Transverse colon (tissue), 4 donors: ENCODE data around the gene MTRR. TPM values are rescaled to one million over a fixed set of nuclear protein-coding genes. Genes with fewer than 3 reads are reported as not detected.

Experiments
- DNase-seq: peaks from one replicate; pipeline ENCODE4 v3.0.0-alpha.2; 2019
- H3K27ac ChIP-seq, 4 donors: fragments of 200-600 bp; sonication (generic); 2 replicates each; pipeline ENCODE4 v1.5.1; 2016 to 2018; ENCODE audit warnings: inconsistent platforms in 4 of 4
- H3K27me3 ChIP-seq: fragments of 200-600 bp; sonication (generic); 2 replicates; pipeline ENCODE4 v1.5.1; 2017; ENCODE audit warnings: inconsistent platforms
- H3K36me3 ChIP-seq, 4 donors: fragments of 200-600 bp; sonication (generic); 2 replicates each; pipeline ENCODE4 v1.5.1; 2017 to 2019; ENCODE audit warnings: inconsistent platforms in 4 of 4
- H3K4me1 ChIP-seq, 4 donors: fragments of 200-600 bp; sonication (generic); 2 replicates each; pipeline ENCODE4 v1.5.1; 2017 to 2020; ENCODE audit warnings: inconsistent platforms in 4 of 4
- H3K4me3 ChIP-seq, 4 donors: fragments of 200-600 bp; sonication (generic); 1 replicate in 1 of 4; 2 replicates in 3 of 4; pipeline versions ENCODE4 v1.5.1 to v1.6.1; 2017 to 2019; ENCODE audit warnings: inconsistent platforms in 4 of 4
- H3K9me3 ChIP-seq, 2 donors: fragments of 200-600 bp; sonication (generic); 2 replicates each; pipeline ENCODE4 v1.5.1; 2017 to 2019; ENCODE audit warnings: inconsistent platforms in 2 of 2
- EP300 ChIP-seq: sonication (generic); formaldehyde crosslinking; IDR thresholded peaks from one replicate; pipeline ENCODE4 v1.6.1; 2017; ENCODE audit warnings: antibody characterized with exemption, low read depth
- POLR2A ChIP-seq: fragments of 450-650 bp; IDR thresholded peaks from one replicate; pipeline ENCODE4 v1.6.1; 2016; ENCODE audit warnings: antibody characterized with exemption, mild to moderate bottlenecking, moderate library complexity
- POLR2AphosphoS5 ChIP-seq, 3 donors: sonication (generic); formaldehyde crosslinking; IDR thresholded peaks; one replicate each; pipeline ENCODE4 v1.6.1; 2016; ENCODE audit warnings: antibody characterized with exemption in 3 of 3
- WGBS, 2 donors: methylation state at CpG; one replicate each; pipeline ENCODE4 v1.1.5; 2018; ENCODE audit warnings: low coverage in 1 of 2; 5-methylcytosine and 5-hydroxymethylcytosine counted together
- in situ Hi-C, 4 donors: fragments of 200-750 bp; cut with MboI; loops; one replicate each; pipeline versions ENCODE4 v1.15.0 to v1.15.1; 2017; ENCODE audit warnings: low sequenced_read_pairs in 3 of 4, low pct_ligation_motif_present in 1 of 4, low pct_unique_long_range_greater_than_20kb in 1 of 4
- intact Hi-C: fragments of 100-400 bp; cut with DNase I; formaldehyde crosslinking; loops from one replicate; pipeline ENCODE4 v1.15.1; 2023; ENCODE audit warnings: low total_unique reads
- total RNA-seq, 4 donors: library from RNA; depleted of rRNA; stranded (reverse); fragments of >200 nt; gene quantifications; one replicate each; pipeline ENCODE4 v1.1.0, GENCODE V29; 2016
- TF ChIP-seq, protein P1 (sequence below), 5 experiments: fragments of 200-600 bp in 3 of 5; fragments of 450-650 bp in 2 of 5; sonication (generic) in 3 of 5; IDR thresholded peaks; 1 replicate in 2 of 5; 2 replicates in 3 of 5; pipeline ENCODE4 v1.5.1; 2016 to 2017; ENCODE audit warnings: antibody characterized with exemption in 5 of 5, inconsistent platforms in 3 of 5, mild to moderate bottlenecking in 2 of 5, moderate library complexity in 1 of 5

Gene MTRR
- total RNA-seq, 4 donors from 2014 or later: 31.4 to 120 (median 43.4) TPM

DNA sequence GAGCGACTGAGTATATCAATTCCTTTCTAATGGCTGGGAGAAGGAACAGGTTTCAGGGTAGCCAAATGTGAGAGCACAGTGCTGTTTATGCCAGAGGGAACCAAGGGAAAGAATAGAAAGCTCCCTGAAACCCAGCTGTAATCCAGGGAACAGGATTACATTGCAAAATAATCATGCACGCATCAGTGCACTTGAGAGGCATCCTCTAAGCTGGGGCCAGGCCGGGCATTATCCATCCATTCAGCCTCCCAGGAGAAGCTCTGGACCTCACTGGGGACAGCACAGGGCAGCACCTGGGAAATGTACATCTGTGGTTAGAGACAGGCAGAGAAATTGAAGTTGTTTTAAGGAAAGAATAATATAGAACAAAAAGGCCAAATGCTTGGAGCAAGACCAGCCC is 72.7 kb downstream of the MTRR start:
- Histone ChIP-seq H3K4me3 (no peak overlapping the region), H3K4me1 (no peaks in the 10 kb centered on the region), H3K9me3 (no peaks in the 10 kb centered on the region), H3K27ac (no peak overlapping the region), H3K27me3 (no peaks in the 10 kb centered on the region), H3K36me3 (no peaks in the 10 kb centered on the region)
- intact Hi-C loops: no loop called here
- WGBS, 2 donors: 60 to 81% methylated on average over 1 to 3 of the region's 3 CpGs
- DNase-seq: no peak
- in situ Hi-C loops: loop anchor here in 1 of 4 donors (25.0 kb wide), 1 partner anchor 1271 kb away; no protein-coding TSS in a partner anchor
- TF ChIP-seq POLR2AphosphoS5 (IDR thresholded peaks at IDR 0.05): no peak

DNA sequence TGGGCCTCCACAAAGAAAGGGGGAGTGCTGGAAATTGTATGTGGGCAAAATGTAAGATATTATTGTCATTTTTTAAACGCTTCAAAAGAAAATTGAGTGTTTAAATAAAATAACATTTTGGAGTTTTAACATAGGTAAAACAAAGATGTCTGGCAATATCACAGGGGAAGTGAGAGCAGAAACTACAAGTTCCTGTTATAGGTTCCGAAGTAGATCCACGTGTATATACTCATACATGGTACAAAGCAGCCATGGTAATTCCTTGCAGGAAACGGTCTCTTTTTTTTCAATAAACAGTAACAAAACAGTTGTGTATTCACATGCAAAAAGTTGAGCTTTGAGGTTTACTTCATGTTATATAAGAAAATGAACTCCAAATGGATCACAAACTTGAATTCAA is 78.4 kb downstream of the MTRR start:
- DNase-seq: no peak
- H3K36me3 ChIP-seq: no peaks in the 10 kb centered on the region
- intact Hi-C loops (no loop called here), in situ Hi-C loops (loop anchor here in 1 of 4 donors (25.0 kb wide), 1 partner anchor 1265 kb away; no protein-coding TSS in a partner anchor)
- H3K9me3 ChIP-seq: peaks cover 0 to 2% of the 10 kb centered on the region in 2 donors
- H3K4me3 ChIP-seq: no peak overlapping the region
- H3K27me3 ChIP-seq: no peaks in the 10 kb centered on the region
- H3K27ac ChIP-seq: no peak overlapping the region
- H3K4me1 ChIP-seq: no peaks in the 10 kb centered on the region
- TF ChIP-seq POLR2AphosphoS5 (IDR thresholded peaks at IDR 0.05) (no peak), EP300 (no peak), POLR2A (no peak)
- TF ChIP-seq, protein P1, sequence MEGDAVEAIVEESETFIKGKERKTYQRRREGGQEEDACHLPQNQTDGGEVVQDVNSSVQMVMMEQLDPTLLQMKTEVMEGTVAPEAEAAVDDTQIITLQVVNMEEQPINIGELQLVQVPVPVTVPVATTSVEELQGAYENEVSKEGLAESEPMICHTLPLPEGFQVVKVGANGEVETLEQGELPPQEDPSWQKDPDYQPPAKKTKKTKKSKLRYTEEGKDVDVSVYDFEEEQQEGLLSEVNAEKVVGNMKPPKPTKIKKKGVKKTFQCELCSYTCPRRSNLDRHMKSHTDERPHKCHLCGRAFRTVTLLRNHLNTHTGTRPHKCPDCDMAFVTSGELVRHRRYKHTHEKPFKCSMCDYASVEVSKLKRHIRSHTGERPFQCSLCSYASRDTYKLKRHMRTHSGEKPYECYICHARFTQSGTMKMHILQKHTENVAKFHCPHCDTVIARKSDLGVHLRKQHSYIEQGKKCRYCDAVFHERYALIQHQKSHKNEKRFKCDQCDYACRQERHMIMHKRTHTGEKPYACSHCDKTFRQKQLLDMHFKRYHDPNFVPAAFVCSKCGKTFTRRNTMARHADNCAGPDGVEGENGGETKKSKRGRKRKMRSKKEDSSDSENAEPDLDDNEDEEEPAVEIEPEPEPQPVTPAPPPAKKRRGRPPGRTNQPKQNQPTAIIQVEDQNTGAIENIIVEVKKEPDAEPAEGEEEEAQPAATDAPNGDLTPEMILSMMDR (IDR thresholded peaks at IDR 0.05): no peak
- 79 to 81% methylated on average over 4 of the region's 4 CpGs for WGBS, 2 donors

Other genes with a start within 250 kb of the MTRR start
- not detected for gene CFAP90, start 18.0 kb upstream of the MTRR start, total RNA-seq
- gene FASTKD3, start 117 bp upstream of the MTRR start, total RNA-seq: 10 to 100 TPM in 2 of 4 donors, 1 to 10 TPM in 1, under 1 TPM in 1; 0.80 to 11.7 (median 8.0) TPM